ENCODE measurements around the gene SLC6A7.

SLC6A7 gene

DNA sequence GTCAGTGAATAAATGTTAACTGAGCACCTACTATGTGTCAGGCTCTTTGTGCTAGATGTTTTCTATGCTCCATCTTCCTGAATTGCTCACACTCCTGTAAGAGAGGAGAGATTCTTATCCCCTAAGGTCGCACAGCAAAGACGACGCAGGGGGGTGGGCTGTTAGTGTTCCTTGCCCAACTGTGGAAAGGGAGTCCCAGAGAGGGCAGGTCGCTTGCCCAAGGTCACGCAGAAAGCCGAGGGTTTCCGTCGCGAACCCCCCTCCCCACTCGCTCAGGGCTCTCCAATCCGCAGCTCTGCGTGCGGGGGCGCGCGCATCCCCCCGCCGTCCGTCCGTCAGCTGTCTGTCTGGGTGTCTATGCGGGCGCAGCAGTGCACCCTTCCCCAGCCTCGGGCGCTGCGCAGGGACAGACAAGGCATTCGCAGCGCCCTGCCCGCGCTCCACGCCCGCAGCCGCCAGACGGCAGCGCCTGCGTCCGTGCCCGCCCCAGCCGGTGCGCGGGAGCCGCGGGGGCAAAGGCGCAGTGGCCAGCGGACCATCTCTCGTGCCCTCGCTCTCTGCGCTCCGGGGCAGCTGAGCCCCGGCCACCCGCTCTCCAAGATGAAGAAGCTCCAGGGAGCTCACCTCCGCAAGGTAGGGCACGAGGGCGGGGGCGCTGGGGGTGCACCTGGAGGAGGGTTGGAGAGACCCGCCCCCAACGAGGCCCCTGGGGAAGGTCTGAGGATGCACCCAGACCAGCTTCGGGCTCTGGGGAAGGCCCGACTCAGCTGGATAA lies at the start of gene SLC6A7:
Gene SLC6A7, plus strand, starts transcription at position 335 of the 775 bp plus-strand sequence. Its CDS starts 266 bp downstream, at position 601.
- DNase-seq, result no peak

DNA sequence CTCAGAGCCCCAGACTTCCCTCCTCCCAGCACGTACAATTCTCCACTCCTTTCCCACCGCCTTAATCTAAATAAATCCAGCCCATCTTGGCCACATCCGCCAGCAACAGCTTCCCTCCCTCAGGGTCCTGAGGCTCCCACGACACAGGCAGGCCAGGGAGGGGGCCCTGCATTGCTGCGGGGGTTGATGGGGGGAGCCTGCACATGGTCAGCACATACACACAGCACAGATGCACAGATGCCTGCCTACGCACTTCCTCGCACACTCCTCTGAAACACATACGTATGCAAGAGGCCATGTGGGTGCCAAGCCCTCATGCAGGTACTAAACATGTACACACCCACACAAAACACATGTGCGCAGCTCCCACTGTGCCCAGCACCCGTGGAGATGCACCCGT lies 49.0 kb upstream of the SLC6A7 start:
- DNase-seq, result no peak

DNA sequence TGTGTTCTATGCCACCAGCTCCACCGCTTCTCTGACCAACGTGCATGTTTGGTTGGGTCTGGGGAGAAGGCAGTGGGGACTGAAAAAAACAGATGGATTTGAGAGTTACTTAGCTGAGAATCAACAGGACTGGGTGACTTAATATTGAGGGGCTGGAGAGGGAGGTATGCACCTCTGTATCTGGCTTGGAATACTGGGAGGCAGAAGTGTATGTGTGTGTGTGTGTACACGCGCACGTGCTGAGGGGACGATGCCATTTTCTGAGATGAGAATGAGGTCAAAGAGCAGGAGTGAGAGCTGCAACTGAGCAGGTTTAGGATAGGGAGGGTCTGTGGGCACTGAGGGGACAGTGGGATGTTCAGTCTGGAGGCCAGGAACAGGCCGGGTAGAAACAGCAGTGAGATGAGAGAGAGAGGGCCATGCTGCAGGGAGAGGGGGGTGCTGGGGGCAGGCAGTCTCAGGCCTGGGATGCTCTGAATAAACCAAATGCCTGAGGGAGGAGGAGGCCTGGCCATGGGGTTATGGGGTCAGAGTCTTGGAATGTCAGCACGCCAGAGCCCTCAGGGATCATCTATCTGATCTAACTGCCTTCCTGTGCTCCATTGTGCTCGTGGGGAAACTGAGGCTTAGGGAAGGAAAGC lies 48.2 kb upstream of the SLC6A7 start:
- no peak for DNase-seq

DNA sequence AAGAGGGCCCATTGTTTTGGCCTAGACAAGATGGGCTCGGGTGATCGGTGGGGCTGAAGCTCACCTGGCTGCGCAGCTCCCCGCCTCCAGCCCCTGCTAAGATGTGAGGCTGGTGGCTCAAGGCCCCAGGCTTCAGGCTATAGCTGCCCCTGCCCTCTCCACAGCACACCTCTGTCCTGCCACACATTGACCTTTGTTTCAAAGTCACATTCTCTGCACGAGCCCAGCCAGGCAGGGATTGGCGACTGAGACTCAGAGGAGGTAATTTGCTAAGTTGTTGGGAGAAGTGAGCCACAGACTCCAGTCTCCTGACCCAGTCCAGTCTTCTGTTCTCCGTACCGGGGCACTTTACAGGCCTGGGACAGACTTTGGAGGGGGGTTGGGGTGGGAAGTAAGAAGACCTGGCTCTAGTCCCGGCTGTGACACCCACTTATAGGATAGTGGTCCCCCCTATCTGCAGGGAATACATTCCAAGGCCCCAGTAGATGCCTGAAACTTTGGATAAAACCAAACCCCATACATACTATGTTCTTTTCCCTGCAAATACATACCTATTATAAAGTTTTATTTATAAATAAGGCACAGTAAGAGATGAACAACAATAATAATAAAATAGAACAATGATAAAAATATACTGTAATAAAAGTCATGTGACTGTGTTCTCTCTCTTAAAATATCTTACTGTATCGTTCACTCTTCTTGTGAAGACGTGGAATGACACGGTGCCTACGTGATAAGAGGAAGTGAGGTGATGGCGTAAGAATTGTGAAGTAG lies 47.5 kb upstream of the SLC6A7 start:
- DNase-seq, result no peak

DNA sequence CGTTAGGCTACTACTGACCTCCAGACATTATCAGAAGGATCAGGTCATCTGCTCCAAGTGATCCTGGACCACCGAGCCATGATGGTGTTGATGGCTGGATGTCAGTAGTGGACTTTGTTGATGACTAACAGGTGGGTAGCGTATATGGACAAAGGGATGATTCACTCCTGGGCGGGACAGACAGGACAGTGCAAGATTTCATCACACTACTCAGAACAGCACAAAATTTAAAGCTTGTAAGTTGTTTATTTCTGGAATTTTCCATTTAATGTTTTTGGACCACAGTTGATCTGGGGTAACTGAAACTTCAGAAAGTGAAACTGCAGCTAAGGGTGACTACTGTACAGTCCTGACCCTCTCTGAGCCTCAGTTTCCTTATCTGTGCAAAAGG lies 46.9 kb upstream of the SLC6A7 start:
- DNase-seq, result no peak

DNA sequence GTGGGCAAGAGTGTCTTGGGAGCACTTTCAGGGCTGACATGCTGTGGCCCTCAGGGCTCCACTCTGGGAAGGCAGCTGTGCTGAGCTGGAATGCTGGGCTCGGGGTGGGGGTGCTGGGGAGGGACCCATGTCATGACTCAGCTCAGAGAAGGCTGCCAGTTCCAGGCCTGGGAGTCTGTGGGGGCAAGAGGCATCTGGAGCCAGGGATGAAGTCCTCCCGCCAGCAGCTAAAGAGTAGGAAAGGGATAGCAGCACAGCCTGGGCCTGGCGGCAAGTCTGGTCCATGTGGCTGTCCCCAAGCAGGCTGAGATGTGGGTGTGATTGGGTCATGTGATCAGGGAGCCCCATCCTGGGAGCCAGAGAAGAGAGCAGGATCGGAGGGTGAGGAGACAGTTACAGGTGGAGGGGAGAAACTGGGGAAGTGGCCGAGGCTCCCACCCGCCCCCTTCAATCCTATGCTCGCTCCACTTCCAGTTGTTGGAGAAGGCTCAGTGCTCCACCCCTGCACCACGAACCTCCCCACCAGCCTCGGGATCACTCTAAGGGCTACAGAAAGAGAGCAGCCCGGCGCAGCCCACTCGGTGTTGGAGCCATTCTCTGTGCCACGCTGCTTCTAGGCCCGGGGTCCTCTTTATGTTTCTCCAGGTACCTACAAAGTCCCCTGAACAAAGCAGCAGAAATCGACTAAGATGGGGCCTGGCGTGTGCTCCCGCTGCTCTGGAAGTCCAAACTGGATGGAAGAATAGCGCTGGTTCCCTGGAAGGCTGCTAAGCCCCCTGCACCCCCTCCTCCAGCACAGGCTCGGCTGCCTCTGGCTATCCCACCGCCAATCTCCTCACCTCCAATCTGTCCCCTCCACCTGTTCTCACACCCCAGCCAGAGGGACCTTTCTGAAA lies 46.3 kb upstream of the SLC6A7 start:
- DNase-seq, result no peak

DNA sequence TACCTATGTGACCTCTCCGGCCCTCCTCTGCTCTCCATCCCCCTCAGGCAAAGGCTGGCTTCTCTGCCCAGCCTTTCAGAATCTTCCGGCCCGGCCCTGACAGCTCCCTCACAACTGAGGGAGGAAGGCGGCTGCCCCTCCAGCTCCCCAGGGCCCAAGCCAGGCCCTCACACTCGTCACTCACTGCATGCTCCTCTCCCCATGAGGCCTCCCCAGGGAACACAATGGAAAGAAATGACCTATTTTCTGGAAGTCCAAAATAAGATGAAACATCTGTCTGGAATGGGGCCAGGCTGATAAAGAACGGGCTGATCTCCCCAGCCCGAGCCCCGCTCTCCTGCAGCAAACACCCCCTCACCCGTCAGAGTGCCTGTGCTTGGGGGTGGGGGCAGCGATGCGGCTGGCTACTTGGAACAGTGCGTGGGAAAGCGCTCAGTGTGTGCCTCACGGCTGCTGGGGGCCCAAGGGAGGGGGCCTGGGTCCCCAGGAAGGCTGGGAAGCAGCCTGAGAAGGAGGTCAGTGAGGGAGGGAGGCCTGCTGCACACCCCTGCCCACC lies 45.5 kb upstream of the SLC6A7 start:
- no peak for DNase-seq

DNA sequence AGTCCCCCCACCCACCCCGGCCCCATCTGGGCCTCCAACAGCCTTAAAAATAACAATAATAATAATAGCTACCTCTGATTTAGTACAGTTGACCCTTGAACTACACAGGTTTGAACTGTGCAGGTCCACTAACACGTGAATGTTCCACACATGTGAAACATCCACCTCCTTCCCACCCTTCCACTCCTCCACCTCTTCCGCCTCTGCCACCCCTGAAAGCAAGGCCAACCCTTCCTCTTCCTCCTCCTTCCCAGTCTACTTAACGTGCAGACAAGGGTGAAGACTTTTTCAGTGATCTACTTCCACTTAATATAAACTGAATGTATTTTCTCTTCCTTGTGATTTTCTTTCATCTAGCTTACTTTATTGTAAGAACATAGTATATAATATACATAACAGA lies 45.0 kb upstream of the SLC6A7 start:
- DNase-seq, result no peak

DNA sequence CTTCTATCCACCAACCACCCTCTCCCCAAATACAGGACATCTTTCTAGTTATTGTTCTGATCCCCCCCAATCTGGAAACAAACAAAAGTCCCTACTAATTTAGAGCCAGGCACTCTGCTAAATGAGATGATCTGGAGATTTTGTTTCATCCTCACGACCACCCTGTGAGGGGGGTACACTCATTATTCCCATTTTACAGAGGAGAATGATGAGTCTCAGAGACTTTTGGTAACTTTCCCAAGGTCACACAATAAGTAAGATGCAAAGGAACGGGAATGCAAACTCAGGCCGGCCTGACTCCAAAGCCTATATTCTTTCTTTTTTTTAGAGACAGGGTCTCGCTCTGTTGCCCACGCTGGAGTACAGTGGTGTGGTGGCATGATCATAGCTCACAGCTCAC lies 43.6 kb upstream of the SLC6A7 start:
- no peak for DNase-seq

DNA sequence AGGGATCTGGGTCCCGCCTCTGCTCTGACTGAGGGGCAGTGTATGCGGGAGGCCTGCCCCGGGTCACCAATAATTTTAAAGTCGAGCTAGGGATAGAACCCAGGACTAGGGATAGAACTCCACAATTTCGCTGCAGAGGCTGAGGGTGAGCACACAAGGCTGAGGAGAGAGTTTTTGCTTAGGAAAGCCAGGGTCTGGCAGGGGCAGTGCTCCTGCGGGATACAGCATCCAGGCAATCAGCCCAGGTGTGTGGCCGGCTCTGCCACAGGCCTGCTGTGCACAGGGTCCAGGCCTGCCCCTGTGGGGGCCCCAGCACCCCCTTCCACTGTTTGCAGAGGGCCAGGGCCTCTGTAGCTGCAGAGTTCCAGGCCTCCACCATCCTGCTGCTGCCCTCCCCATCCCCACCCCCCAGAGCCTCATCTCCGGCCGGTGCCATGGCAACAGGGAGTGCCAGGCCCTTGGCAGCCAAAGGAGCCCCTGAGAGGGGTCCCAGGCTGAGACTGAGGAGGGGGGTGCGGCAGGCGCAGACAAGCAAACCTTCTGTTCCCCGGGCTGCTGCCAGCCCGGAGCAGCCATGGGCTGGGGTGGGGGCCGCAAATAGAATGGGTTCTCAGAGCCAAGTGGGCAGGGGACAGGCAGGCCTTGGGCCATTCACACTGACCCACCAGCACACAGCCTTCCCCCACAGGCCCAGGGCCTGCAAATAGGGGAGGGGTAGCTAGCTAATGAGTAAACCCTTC lies 42.8 kb upstream of the SLC6A7 start:
- no peak for DNase-seq

DNA sequence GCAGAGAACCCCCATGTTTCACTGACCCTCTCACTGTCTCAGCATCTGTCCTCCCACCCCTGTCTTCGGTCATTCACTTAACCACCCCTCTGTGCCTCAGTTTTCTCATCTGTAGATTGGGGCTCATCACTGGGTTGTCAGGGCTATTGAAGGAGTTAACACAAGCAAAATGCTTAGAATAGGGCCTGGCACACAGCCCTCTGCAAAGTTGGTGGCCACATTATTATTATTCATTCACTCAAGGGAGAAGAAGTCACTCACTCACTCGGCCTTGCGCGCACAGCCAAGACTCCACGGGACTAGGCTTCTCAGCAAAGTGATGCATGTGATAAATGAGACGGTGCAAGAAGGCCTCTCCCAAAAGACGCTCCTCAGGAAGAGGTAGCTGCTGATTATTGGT lies 42.2 kb upstream of the SLC6A7 start:
- DNase-seq, result no peak

DNA sequence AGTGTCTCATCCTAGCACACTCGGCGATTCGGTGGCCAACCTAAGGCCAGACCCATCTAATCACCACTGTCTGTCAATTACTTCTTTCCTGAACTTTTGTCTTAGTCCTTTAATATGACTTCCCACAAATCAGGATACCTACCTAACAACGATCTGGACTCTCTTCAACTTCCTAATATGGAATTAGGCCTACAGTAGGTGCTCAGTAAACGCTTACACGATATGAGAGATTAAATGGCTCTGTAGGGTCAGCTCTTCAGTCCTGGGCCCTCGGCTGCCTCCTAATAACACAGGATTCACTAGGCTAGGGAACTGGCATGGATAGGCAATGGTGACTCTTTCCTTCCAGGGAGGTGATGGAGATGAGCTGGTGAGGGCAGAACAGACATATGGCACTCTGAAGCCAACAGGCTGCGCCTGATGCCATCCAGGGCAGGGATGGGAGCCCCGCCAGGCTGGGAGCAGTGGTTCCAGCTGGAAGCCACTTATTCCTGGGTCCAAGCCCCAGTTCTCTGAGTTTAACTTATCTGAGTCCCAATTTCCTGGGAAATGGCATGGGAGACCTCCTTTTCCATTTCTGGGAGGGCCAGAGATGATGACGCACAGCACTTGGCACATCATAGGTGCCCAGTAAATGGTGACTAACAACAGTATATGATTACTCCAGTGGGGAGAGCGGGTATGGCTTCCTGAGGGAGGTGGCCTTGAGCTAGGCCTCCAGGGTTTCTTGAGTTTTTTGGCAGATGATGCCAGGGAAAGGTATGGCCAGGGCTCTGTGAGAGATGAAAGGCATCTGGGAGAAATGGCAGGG lies 41.5 kb upstream of the SLC6A7 start:
- DNase-seq, result no peak

DNA sequence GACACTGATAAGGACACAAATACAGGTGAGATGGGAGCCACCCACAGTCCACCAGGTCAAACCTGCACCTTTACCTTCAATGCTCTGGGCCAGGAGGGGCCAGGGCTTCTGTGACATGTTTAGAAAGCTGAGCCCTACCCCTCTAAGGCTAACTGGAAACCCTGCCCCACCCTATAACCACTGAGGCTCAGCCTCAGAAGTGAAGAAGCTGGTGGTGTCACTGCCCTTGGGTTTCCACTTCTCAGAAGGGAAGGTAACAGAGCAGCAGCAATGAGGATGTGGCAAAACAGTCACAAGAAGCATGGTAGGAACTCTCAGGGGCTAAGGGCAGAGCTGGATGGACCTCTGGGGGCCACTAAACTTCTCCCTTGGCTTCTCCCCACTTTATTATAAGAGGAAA lies 40.2 kb upstream of the SLC6A7 start:
- DNase-seq, result no peak

DNA sequence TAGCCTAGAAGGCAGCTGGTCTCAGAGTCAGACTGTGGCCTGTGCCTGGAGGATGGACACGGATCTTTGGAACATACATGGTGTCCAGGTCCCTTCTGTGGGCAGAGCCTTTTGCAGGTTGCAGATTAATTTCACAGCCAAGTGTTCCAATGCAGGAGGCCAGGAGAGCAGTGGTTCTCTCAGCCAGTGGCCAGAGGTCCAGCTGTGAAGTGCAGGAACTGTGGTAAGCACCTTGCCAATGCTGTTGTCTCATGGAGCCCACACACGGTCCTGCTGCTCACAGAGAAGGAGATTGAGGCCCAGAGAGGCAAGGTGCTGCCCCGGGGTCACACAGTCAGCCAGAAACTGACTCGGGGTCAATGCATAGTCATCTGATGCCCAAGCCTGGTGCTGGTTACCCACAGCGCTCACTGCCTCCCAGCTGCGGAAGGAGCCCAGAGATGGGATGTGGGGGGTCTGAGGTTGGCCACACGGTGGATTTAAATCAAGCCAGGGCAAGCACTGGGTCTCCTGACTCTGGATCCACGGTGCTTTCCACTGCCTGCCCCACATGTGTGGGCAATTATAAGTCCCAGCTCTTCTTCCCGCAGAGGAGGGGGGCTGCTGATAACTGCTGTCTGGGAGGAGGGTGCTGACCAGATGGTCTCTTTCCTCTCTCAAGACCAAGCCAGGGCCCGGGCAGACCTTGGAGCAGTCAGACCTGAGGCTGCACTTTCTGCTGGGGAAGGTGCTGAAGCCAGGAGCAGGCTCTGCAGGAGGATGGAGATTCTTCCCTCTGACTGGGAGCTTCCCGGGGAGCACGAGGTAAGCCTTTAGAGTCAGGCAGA lies 37.0 kb upstream of the SLC6A7 start:
- DNase-seq, result no peak

DNA sequence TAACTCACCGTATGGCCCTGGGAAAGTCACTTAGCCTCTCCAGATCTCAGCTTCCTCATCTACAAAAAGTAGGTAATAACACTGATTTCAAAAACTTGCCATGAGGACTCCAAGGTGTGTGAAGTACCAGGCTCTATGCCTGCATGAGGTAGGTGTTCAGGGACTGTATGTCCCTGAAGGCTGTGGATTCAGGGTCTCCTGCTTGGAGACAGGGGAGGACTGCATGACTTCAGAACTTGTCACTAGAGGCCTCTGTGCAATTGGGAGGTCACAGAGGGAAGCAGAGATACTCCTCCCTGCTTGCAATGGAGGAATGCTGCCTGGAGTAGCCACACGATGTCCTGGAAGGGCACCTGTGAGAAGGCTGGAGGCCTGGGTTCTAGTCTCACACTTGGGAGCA lies 36.4 kb upstream of the SLC6A7 start:
- DNase-seq, result no peak

DNA sequence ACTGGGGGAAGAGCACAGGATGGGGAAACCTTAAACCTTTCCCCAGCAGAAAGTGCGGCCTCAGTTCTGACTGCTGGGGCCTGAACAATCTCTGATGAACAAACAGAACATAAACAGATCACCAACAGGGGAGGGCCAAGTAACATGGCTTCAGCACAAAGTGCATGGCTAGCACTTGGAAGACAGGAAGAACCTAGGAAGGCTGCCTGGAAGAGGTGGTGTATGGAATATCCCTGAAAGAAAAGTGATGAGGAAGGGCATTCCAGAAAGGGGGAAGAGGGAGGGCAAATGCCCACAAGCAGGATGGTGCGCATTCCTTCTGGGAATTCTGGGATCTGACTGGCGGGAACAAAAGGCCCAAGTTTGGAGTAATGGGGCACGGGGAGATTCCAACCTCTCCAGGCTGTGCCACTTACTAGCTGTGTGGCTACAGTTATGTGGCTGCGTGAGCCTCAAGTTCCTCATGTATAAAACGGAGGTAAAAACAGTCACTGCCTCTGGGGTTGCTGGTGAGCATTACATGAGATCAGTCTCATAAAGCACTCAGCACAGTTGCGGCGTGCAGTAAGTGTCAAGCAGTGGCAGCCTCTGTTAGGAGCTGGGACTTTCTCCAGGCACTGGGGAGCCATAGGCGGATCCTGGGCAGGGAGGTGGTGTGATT lies 35.8 kb upstream of the SLC6A7 start:
- DNase-seq, result no peak

DNA sequence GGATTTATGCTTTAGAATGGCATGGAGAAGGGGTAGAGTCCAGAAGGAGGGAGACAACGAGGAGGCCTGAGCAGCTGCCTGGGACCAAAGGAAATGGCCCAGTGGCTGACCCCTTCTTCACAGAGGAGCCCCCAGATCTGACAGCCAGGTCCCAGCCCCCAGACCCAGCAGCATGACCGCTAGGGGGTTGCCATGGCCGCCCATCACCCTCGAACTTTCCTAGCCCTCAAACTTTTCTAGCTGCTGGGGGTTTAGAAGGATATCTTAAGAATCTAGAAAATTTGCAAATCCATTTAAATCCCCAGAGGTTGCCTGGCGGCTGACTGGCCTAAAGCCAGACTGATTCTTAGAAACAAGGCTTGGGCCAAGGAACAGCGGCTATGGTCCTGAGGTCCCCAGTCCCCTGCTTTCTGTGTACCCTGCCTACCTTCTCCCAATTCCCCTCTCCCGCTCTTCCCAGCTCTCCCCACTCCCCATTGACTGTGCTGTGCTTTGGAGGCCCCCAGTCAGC lies 35.2 kb upstream of the SLC6A7 start:
- DNase-seq, result no peak

DNA sequence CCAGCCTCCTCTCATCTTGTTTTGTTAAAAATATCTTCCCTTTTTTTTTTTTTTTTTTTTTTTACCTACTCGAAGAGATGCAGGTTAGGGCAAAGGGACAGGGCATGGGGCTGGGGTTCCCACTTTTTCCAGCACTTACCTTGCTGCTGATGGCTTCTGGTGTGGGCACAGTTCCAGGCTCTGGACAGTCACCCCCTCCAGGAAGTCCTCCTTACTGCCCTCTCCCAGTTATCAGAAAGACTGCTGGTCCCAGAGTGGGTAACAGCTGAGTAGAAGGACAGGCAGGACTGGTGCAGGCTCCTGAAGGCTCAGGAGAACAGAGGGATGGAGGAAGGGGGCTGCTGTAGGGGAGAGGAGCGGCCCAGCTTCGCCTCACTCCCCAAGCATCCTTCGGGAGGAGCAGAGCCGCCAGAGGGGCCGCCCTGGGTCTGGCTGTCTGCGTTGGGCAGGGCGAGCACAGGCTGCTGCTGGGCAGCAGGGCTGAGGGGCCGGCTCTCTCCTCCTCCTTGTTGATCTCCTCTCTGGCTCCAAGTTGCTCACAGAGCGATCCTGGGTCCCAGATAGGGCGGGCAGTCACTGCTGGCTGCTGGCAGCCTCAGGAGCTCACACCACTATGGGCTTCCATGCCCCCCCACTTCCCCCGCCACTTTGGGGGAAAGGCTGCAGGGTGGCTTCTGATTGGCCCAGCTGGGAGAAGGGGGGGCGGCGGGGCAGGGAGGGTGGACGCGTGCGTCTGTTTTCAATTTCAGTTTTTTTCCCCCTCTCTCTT lies 34.4 kb upstream of the SLC6A7 start, which contains the start of gene PDGFRB:
Gene PDGFRB, minus strand, starts transcription at position 588 of the 769 bp plus-strand sequence. CDS start 18,798 bp downstream, outside the sequence.
- peak; percentile 36 for DNase-seq

Measured in NCI-H1436 (cell line).